Trophoblast cell (in vitro differentiated cells and primary cell): ENCODE data around the gene AP1S3.

Source experiments
- DNase-seq, 2 donors: peaks; one replicate each; pipeline ENCODE4 v3.0.0-alpha.2; 2016
- H2AFZ ChIP-seq: 2 replicates; pipeline ENCODE4 v1.6.1; 2013; ENCODE audit warnings: low read length, moderate library complexity, mild to moderate bottlenecking; ENCODE audit not compliant: insufficient read depth, poor library complexity
- H2AK5ac ChIP-seq: 2 replicates; pipeline ENCODE4 v1.6.1; 2013; ENCODE audit warnings: mild to moderate bottlenecking, low read length
- H2BK120ac ChIP-seq: 2 replicates; pipeline ENCODE4 v1.6.1; 2013; ENCODE audit warnings: low read length, mild to moderate bottlenecking, moderate library complexity; ENCODE audit not compliant: insufficient read depth, poor library complexity
- H2BK12ac ChIP-seq: 2 replicates; pipeline ENCODE4 v1.6.1; 2013; ENCODE audit warnings: mild to moderate bottlenecking, low read length, moderate library complexity
- H2BK5ac ChIP-seq: 2 replicates; pipeline ENCODE4 v1.6.1; 2013; ENCODE audit warnings: low read length, low read depth, moderate library complexity, mild to moderate bottlenecking; ENCODE audit not compliant: poor library complexity
- H3K14ac ChIP-seq: 2 replicates; pipeline ENCODE4 v1.6.1; 2013; ENCODE audit warnings: mild to moderate bottlenecking, low read length
- H3K18ac ChIP-seq: 2 replicates; pipeline ENCODE4 v1.6.1; 2013; ENCODE audit warnings: mild to moderate bottlenecking, low read length
- H3K23ac ChIP-seq: 2 replicates; pipeline ENCODE4 v1.6.1; 2013; ENCODE audit warnings: low read length
- H3K27ac ChIP-seq: 2 replicates; pipeline ENCODE4 v1.5.1; 2013; ENCODE audit warnings: low read depth, mild to moderate bottlenecking, inconsistent platforms, low read length, moderate library complexity
- H3K27me3 ChIP-seq: 2 replicates; pipeline ENCODE4 v1.6.1; 2013; ENCODE audit warnings: inconsistent platforms, mild to moderate bottlenecking, low read length, moderate library complexity; ENCODE audit not compliant: insufficient read depth
- H3K36me3 ChIP-seq, 2 experiments: 1 replicate in 1 of 2; 2 replicates in 1 of 2; pipeline ENCODE4 v1.6.1; 2013; ENCODE audit warnings: low read length in 2 of 2, mild to moderate bottlenecking in 2 of 2, moderate library complexity in 1 of 2; ENCODE audit not compliant: insufficient read depth in 2 of 2, control insufficient read depth in 1 of 2
- H3K4ac ChIP-seq: 2 replicates; pipeline ENCODE4 v1.6.1; 2013; ENCODE audit warnings: low read depth, mild to moderate bottlenecking, low read length, moderate library complexity
- H3K4me1 ChIP-seq, 2 experiments: 1 replicate in 1 of 2; 2 replicates in 1 of 2; pipeline ENCODE4 v1.6.1; 2013; ENCODE audit warnings: low read length in 2 of 2, mild to moderate bottlenecking in 2 of 2, moderate library complexity in 1 of 2; ENCODE audit not compliant: insufficient read depth in 2 of 2, control insufficient read depth in 1 of 2
- H3K4me2 ChIP-seq: 2 replicates; pipeline ENCODE4 v1.6.1; 2013; ENCODE audit warnings: inconsistent platforms, mild to moderate bottlenecking, low read length, moderate library complexity
- H3K4me3 ChIP-seq: 2 replicates; pipeline ENCODE4 v1.5.1; 2013; ENCODE audit warnings: mild to moderate bottlenecking, low read depth, low read length, inconsistent platforms
- H3K79me1 ChIP-seq: one replicate; pipeline ENCODE4 v1.6.1; 2013; ENCODE audit warnings: low read length
- H3K79me2 ChIP-seq: 2 replicates; pipeline ENCODE4 v1.6.1; 2013; ENCODE audit warnings: low read length, mild to moderate bottlenecking; ENCODE audit not compliant: control insufficient read depth, insufficient read depth, poor library complexity
- H3K9ac ChIP-seq: 2 replicates; pipeline ENCODE4 v1.6.1; 2013; ENCODE audit warnings: mild to moderate bottlenecking, low read length
- H3K9me3 ChIP-seq: 2 replicates; pipeline ENCODE4 v1.6.1; 2013; ENCODE audit warnings: low read depth, mild to moderate bottlenecking, control low read depth, inconsistent platforms, low read length; ENCODE audit not compliant: insufficient read depth
- H4K12ac ChIP-seq: 2 replicates; pipeline ENCODE4 v1.6.1; 2013; ENCODE audit warnings: low read depth, mild to moderate bottlenecking, low read length, moderate library complexity
- H4K8ac ChIP-seq: 2 replicates; pipeline ENCODE4 v1.6.1; 2013; ENCODE audit warnings: low read depth, mild to moderate bottlenecking, low read length, moderate library complexity
- H4K91ac ChIP-seq: one replicate; pipeline ENCODE4 v1.6.1; 2013; ENCODE audit warnings: low read depth, mild to moderate bottlenecking, low read length, moderate library complexity
- WGBS: extraction: QIAGEN DNeasy Blood & Tissue Kit; methylation state at CpG from one replicate; pipeline ENCODE4 v1.1.7; 2013; ENCODE audit warnings: missing lambda C conversion rate; ENCODE audit not compliant: insufficient read length, insufficient coverage; ENCODE audit errors: extremely low coverage; 5-methylcytosine and 5-hydroxymethylcytosine counted together

Gene AP1S3

DNA sequence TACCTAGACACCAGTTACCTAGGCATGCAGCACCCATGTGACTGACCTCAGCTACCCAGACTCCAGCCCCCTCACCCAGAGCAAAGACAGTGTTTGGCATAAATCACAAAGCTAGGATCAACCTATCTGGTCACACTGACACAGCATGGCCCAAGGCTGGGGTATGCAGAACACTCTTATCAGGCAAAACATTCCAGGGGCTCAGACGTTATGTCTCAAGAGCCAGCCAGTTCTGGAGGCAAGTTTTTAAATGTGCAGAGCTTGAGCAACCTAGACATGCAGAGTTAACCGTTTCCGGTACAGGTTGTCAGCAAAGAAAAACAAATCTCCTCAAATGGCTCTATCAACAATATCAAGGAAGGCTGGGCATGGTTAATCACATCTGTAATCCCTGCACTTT lies 92.8 kb downstream of the AP1S3 start:
- Histone ChIP-seq H3K27ac (peak overlapping the region; percentile 79), H3K4me3 (no peak overlapping the region), H4K8ac (peak overlapping the region; percentile 2), H2AFZ (no peak overlapping the region), H4K12ac (peak overlapping the region; percentile 31), H3K18ac (peak overlapping the region; percentile 32), H3K9ac (no peak overlapping the region), H3K27me3 (no peaks in the 10 kb centered on the region), H4K91ac (peak overlapping the region; percentile 95), H2BK5ac (peak overlapping the region; percentile 58), H3K14ac (peak overlapping the region; percentile 23), H2AK5ac (no peak overlapping the region), H3K79me2 (no peaks in the 10 kb centered on the region), H3K9me3 (peaks cover 2% of the 10 kb centered on the region), H2BK12ac (peak overlapping the region; percentile 19), H3K4me1 (peaks cover 11 to 12% of the 10 kb centered on the region in 2 experiments), H3K4ac (no peak overlapping the region), H3K36me3 (no peaks in the 10 kb centered on the region), H2BK120ac (peak overlapping the region; percentile 89), H3K79me1 (peaks cover 19% of the 10 kb centered on the region), H3K4me2 (peak overlapping the region; percentile 2), H3K23ac (no peak overlapping the region)
- no CpG with 5 or more reads among the region's 3 CpGs for WGBS
- DNase-seq, result no peak

DNA sequence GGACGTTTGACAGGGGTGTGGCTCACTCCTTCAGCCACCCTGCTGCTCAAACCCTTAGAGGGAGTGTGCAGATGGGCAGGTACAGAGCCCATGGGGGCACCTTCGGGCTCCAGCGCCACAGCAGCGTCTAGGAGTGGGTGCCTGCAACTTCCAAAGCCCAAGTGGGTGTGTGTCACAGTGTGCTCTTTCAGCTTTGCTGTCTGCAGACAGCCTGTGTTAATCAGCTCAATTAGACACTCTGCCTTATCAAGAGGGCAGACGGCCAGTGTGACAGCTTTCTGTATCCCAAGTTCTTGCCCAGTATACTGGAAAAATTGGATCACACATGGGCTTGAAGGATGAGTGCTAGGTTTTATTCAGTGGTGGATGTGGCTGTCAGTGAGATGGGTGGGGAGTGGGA lies 96.7 kb downstream of the AP1S3 start:
- H3K79me1 ChIP-seq, result peaks cover 19% of the 10 kb centered on the region
- H4K12ac ChIP-seq, result no peak overlapping the region
- no peak overlapping the region for H2AK5ac ChIP-seq
- H3K4me3 ChIP-seq, result no peak overlapping the region
- peaks cover 2% of the 10 kb centered on the region for H3K9me3 ChIP-seq
- DNase-seq, result no peak
- H4K8ac ChIP-seq, result no peak overlapping the region
- no CpG with 5 or more reads among the region's 5 CpGs for WGBS
- H3K4me2 ChIP-seq, result no peak overlapping the region
- H3K18ac ChIP-seq, result no peak overlapping the region
- no peak overlapping the region for H2AFZ ChIP-seq
- no peak overlapping the region for H2BK12ac ChIP-seq
- no peak overlapping the region for H3K27ac ChIP-seq
- no peaks in the 10 kb centered on the region for H3K27me3 ChIP-seq
- no peak overlapping the region for H3K23ac ChIP-seq
- H3K79me2 ChIP-seq, result no peaks in the 10 kb centered on the region
- peaks cover 11 to 12% of the 10 kb centered on the region in 2 experiments for H3K4me1 ChIP-seq
- no peak overlapping the region for H3K14ac ChIP-seq
- H3K36me3 ChIP-seq, result no peaks in the 10 kb centered on the region
- H4K91ac ChIP-seq, result no peak overlapping the region
- no peak overlapping the region for H2BK120ac ChIP-seq
- H3K9ac ChIP-seq, result no peak overlapping the region
- H3K4ac ChIP-seq, result no peak overlapping the region
- no peak overlapping the region for H2BK5ac ChIP-seq

DNA sequence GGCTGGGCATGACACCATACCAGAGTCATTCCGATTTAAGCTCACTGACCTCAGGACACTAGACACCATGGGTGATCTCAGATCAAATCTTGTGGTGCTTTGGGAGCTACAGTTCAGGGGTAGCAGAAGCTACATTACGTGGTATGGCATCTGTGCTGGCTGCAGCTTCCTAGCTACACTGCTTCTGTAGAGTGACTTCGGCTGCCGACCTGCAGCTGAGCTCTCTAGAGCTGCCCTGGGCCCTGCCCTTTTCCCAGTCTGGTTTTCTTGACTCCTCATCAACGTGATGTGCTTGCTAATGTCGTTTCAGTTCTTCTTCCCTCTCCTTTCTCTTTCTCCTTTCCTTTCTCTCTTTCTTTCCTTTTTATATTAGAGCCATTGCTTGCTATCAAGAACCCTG lies 100.2 kb downstream of the AP1S3 start:
- Histone ChIP-seq H4K12ac (no peak overlapping the region), H3K14ac (no peak overlapping the region), H3K36me3 (no peaks in the 10 kb centered on the region), H4K8ac (no peak overlapping the region), H3K9me3 (peaks cover 2% of the 10 kb centered on the region), H3K4me3 (no peak overlapping the region), H3K18ac (no peak overlapping the region), H2BK120ac (peak overlapping the region; percentile 29), H3K27ac (no peak overlapping the region), H2AK5ac (peak overlapping the region; percentile 69), H3K23ac (no peak overlapping the region), H3K4me1 (peaks cover 0 to 4% of the 10 kb centered on the region in 2 experiments), H4K91ac (no peak overlapping the region), H3K4me2 (no peak overlapping the region), H2BK5ac (no peak overlapping the region), H3K79me2 (no peaks in the 10 kb centered on the region), H2AFZ (no peak overlapping the region), H3K79me1 (peaks cover 2% of the 10 kb centered on the region), H3K4ac (no peak overlapping the region), H2BK12ac (peak overlapping the region; percentile 6), H3K9ac (no peak overlapping the region), H3K27me3 (no peaks in the 10 kb centered on the region)
- DNase-seq, result no peak
- no CpG with 5 or more reads among the region's 6 CpGs for WGBS

- Histone ChIP-seq H3K4me1 (peaks cover 0 to 4% of the 10 kb centered on the region in 2 experiments), H3K14ac (no peak overlapping the region), H3K4me3 (no peak overlapping the region), H4K8ac (no peak overlapping the region), H3K4ac (no peak overlapping the region), H3K18ac (no peak overlapping the region), H3K4me2 (no peak overlapping the region), H2BK5ac (no peak overlapping the region), H3K9me3 (peaks cover 2% of the 10 kb centered on the region), H3K9ac (no peak overlapping the region), H2BK120ac (no peak overlapping the region), H4K12ac (no peak overlapping the region), H3K36me3 (no peaks in the 10 kb centered on the region), H3K27me3 (no peaks in the 10 kb centered on the region), H4K91ac (no peak overlapping the region), H3K23ac (no peak overlapping the region), H3K79me2 (no peaks in the 10 kb centered on the region), H3K79me1 (peaks cover 2% of the 10 kb centered on the region), H2AFZ (no peak overlapping the region), H2AK5ac (no peak overlapping the region), H2BK12ac (no peak overlapping the region), H3K27ac (no peak overlapping the region)
- DNase-seq, result no peak
- WGBS, result no CpG with 5 or more reads among the region's 4 CpGs
Measured at GRCh38 chr2:223736488-223736887, 100.9 kb downstream of the AP1S3 start.
